Occipital lobe (tissue), 3 donors: Measurements from ENCODE around the gene CCDC112. TPM values are rescaled to one million over a fixed set of nuclear protein-coding genes. Genes with fewer than 3 reads are reported as not detected.
A peak's percentile ranks its signal among the peaks of the same experiment; 100 is the strongest.
"Not testable (repeated sequence)": the region's sequence is repeated elsewhere in the genome, so short reads cannot be mapped to it uniquely, and the experiment has no call there.

Experiments used
- DNase-seq: peaks from one replicate; lab custom pipeline; 2025; lab: John Stamatoyannopoulos, UW
- small RNA-seq: library from RNA; depleted of rRNA; stranded (forward); fragments of <200 nt; gene quantifications from one replicate; pipeline ENCODE3, GENCODE V24; 2014
- total RNA-seq: library from RNA; depleted of rRNA; stranded (reverse); fragments of >200 nt; gene quantifications from one replicate; pipeline ENCODE4 v1.2.3, GENCODE V29; 2014

CCDC112 gene
- total RNA-seq, 1 donor from 2014 or later: 80.5 TPM

- DNase-seq: peak; percentile 86
These were observed 34.0 kb downstream of the CCDC112 start, which contains the start of gene PGGT1B for GRCh38 chr5:115262321-115263077. TSS of gene PGGT1B (minus strand) at chr5:115262877. CDS start at chr5:115262851, 26 bp downstream.

DNA sequence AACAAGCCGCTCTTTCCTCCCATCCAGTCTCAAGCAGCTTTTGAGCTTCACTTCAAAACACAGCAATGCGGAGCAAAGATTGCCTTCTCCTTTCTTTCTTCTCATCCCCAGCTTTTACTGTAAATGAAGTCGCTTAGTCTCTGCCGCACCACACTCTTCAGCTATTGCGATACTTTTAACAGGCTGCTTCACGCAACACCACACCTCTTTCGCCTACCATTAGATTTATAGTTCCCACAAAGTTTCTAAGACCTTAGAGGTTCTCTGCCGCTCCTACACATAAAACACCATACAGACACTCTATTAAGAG, 34.5 kb downstream of the CCDC112 start:
- no peak for DNase-seq

DNA sequence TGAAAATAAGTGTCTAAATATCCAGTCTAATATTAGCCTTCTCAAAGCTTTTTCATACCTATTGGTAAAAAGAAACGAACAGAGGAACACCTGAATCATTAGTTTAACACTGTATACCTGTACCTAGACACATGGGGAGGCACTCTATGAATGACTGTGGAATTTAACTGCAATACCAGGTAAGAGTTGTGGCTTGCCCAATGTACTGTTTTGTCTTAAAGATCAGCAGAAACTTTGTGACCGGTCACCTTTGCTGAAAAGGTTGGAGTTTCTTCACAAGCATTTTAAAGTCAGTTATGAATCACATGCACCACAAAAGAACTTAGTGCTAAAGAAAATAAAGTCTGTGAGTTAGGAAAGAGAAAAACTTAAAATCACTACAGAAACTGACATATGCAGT, 36.2 kb downstream of the CCDC112 start:
- DNase-seq: no peak

GRCh38 chr5:115257981-115258380, 38.5 kb downstream of the CCDC112 start:
- no peak for DNase-seq

GRCh38 chr5:115249379-115249778, 47.1 kb downstream of the CCDC112 start:
- DNase-seq: not testable (repeated sequence)

DNA sequence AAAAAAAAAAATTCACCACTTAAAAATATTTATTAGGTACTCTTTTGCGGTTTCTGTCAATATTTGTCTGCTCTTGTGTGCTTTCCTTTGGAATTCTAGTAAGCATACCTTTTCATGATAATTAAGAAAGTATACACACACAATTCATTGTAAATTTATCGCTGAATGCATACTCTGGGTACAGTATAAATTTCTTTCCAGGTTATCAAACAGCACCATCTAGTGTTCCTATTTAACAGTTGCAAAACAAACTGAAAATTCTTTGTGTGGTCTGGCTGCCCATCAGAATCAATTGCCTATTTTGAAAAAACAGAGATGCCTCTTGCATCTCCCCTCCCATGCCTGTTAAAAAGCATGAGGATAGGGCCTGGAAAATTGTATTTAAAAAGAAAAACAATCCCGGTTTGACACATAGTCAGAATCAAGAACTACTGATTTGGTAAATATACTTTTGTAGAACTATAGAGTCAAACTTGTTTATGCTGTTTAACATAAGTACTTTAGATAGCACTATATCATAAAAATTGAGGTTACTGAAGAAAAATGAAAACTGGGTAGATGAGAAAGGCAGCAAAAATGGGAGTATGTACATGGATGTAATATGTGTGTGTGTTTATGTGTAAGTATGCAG, 50.0 kb downstream of the CCDC112 start:
- no peak for DNase-seq

GRCh38 chr5:115243412-115243811, 53.0 kb downstream of the CCDC112 start:
- DNase-seq: no peak

DNA sequence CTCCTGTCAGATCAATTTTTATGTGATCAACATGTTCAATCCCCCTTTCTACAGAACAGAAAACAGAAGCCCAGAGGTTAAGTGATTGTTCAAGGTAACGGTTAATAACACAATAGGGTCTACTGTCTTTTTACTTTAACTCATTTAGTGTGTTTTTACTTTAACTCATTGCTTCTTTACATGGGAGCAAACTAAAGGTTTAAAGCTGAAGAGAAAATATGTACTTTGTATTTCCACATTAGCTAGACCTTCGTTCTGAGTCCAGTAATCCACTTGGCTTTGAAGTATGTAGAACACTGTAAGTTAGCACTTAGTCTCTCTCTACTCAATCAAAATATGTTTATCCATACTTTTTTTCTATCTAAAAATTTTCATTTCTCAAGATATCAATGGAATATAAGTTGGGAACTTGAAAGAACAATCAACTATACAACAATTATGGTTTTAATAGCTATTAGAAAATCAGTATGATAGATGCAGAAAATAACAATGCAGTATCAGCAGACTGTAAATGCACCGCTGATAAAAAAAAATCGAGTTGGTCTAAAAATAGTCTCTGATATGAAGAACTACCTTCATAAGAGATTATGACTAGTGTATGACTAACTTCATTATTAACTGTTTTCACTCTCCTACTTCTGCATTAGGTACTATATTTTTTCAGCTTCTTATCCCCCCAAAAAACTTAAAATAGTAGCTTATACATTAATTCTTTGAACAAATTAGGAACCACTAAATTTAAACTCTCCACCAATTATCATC, 54.4 kb downstream of the CCDC112 start:
- DNase-seq: no peak

GRCh38 chr5:115237066-115237465, 59.4 kb downstream of the CCDC112 start:
- DNase-seq: no peak

DNA sequence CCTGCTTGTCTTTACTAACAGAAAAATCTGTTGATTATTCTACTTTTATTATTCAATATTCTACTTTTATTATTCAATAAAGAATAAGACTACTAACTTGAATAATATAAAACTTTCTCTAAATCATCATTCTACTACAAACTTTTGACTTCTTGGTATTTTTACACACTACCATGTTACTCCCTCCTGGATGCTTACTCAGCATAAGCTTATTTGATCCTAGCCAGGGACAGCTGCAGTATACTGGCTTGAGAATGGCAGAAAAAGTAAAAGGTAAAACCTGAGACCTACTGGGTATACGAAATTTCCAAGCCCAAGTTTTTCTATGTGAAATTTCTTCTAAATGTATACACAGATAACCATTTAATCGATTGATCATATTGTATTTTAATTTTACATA, 59.9 kb downstream of the CCDC112 start:
- no peak for DNase-seq

DNA sequence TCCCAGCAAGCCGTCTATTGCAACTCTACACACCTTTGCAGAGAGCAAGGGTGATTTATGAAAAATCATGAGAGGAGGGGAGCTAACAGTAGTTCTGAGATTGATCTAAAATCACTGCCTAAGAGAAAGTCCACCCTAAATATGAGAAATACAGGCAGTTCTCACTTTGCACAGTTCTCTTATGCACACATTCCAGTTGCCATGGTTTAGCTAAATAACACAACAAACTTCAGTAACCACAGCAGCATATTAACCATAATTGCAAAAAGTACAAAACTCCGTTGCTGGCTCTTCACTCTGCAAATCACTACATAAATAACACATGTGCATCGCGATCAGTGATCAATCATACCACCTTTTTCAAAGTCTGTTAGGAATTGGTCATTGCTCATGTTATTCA, 64.9 kb downstream of the CCDC112 start:
- DNase-seq: no peak

DNA sequence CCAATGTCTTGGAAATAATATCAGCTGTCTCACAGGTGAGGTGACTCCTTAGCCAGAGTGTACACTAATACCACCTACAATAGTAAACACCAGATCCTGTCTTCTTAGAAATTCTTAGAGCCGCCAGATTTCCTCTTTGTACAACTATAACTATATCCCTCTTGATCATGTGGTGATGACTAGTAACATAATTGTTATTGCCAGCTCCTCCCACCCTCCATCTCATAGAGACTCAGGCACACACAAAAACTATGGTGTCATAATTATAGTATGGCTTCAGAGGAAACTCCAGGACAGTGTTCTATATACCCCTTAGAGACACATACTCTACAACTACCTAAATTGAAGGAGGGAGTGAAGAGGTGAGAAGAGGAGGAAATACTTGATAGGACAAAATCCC, 66.8 kb downstream of the CCDC112 start:
- DNase-seq: no peak

GRCh38 chr5:115227281-115227680, 69.2 kb downstream of the CCDC112 start:
- no peak for DNase-seq

Small RNA genes lying within 50 kb of the gene (small RNA-seq; reads per million reads assigned to genes)
- gene HMGN1P15: not detected

Other genes with a start within 250 kb of the CCDC112 start
- gene TRIM36, start 126.7 kb downstream of the CCDC112 start, total RNA-seq: 98.4 TPM
- 17.2 TPM for gene PGGT1B, start 33.8 kb downstream of the CCDC112 start, total RNA-seq
- 73.3 TPM for gene FEM1C, start 248.1 kb upstream of the CCDC112 start, total RNA-seq